Activated T-helper 2 cell treated with anti-CD3 and anti-CD28 coated beads, Interferon-gamma antibody, Interleukin-2, Interleukin-4, amounts not matched to agents 10 μg/mL and 5 μg/mL and 100 μg/mL, durations not matched to agents 14 hours and 24 hours and 36 hours (primary cell): Measurements from ENCODE around the gene PNPLA2. TPM values are rescaled to one million over a fixed set of nuclear protein-coding genes. Genes with fewer than 3 reads are reported as not detected.

ENCODE experiments used
- DNase-seq: peaks from one replicate; pipeline ENCODE4 v3.0.0; 2021; ENCODE audit warnings: low spot score
- H3K27ac Mint-ChIP-seq: one replicate; pipeline ENCODE4 v1.8.0; 2021; ENCODE audit warnings: mixed read lengths
- H3K27me3 Mint-ChIP-seq: one replicate; pipeline ENCODE4 v1.8.0; 2021; ENCODE audit warnings: low read depth, mixed read lengths
- H3K36me3 Mint-ChIP-seq: one replicate; pipeline ENCODE4 v1.8.0; 2021; ENCODE audit warnings: low read depth, mixed read lengths
- H3K4me1 Mint-ChIP-seq: one replicate; pipeline ENCODE4 v1.8.0; 2021; ENCODE audit warnings: low read depth, mixed read lengths
- H3K4me3 Mint-ChIP-seq: one replicate; pipeline ENCODE4 v1.8.0; 2021; ENCODE audit warnings: low read depth, mild to moderate bottlenecking, moderate library complexity, mixed read lengths
- H3K9me3 Mint-ChIP-seq: one replicate; pipeline ENCODE4 v1.8.0; 2021; ENCODE audit warnings: mixed read lengths
- intact Hi-C: fragments of 100-400 bp; cut with micrococcal nuclease; formaldehyde crosslinking; loops from one replicate; pipeline ENCODE4 v1.15.1; 2023
- total RNA-seq: library from RNA; stranded (reverse); gene quantifications from 2 replicates; pipeline ENCODE4 v1.2.3, GENCODE V29; 2022

The PNPLA2 gene
- total RNA-seq, 1 donor from 2014 or later: 56.1 TPM

GRCh38 chr11:836274-836673, 17.6 kb downstream of the PNPLA2 start:
- Mint-ChIP-seq H3K36me3 (peaks cover 25% of the 10 kb centered on the region), H3K27me3 (peaks cover 6% of the 10 kb centered on the region), H3K4me3 (no peak overlapping the region), H3K9me3 (no peaks in the 10 kb centered on the region), H3K4me1 (peaks cover 16% of the 10 kb centered on the region), H3K27ac (no peak overlapping the region)
- no peak for DNase-seq
- intact Hi-C loops: no loop called here

GRCh38 chr11:836700-837099, 18.0 kb downstream of the PNPLA2 start:
- peaks cover 3% of the 10 kb centered on the region for H3K27me3 Mint-ChIP-seq
- peaks cover 25% of the 10 kb centered on the region for H3K36me3 Mint-ChIP-seq
- H3K4me3 Mint-ChIP-seq: no peak overlapping the region
- DNase-seq: no peak
- no peak overlapping the region for H3K27ac Mint-ChIP-seq
- intact Hi-C loops: no loop called here
- no peaks in the 10 kb centered on the region for H3K9me3 Mint-ChIP-seq
- peaks cover 17% of the 10 kb centered on the region for H3K4me1 Mint-ChIP-seq

GRCh38 chr11:837189-837989, 18.7 kb downstream of the PNPLA2 start:
- peaks cover 15% of the 10 kb centered on the region for H3K4me1 Mint-ChIP-seq
- intact Hi-C loops: no loop called here
- H3K9me3 Mint-ChIP-seq: no peaks in the 10 kb centered on the region
- H3K4me3 Mint-ChIP-seq: no peak overlapping the region
- H3K27ac Mint-ChIP-seq: no peak overlapping the region
- DNase-seq: no peak
- peaks cover 25% of the 10 kb centered on the region for H3K36me3 Mint-ChIP-seq
- no peaks in the 10 kb centered on the region for H3K27me3 Mint-ChIP-seq

GRCh38 chr11:837990-838307, 19.2 kb downstream of the PNPLA2 start:
- H3K27ac Mint-ChIP-seq: no peak overlapping the region
- peaks cover 25% of the 10 kb centered on the region for H3K36me3 Mint-ChIP-seq
- no peak overlapping the region for H3K4me3 Mint-ChIP-seq
- peaks cover 15% of the 10 kb centered on the region for H3K4me1 Mint-ChIP-seq
- no peaks in the 10 kb centered on the region for H3K9me3 Mint-ChIP-seq
- intact Hi-C loops: no loop called here
- H3K27me3 Mint-ChIP-seq: no peaks in the 10 kb centered on the region
- DNase-seq: no peak

- Mint-ChIP-seq H3K27ac (no peak overlapping the region), H3K4me3 (no peak overlapping the region), H3K4me1 (peaks cover 15% of the 10 kb centered on the region), H3K9me3 (no peaks in the 10 kb centered on the region), H3K27me3 (no peaks in the 10 kb centered on the region), H3K36me3 (peaks cover 25% of the 10 kb centered on the region)
- intact Hi-C loops: no loop called here
- DNase-seq: no peak
Measured at GRCh38 chr11:838441-839279, 19.9 kb downstream of the PNPLA2 start.

GRCh38 chr11:839280-839623, 20.5 kb downstream of the PNPLA2 start:
- H3K4me3 Mint-ChIP-seq: no peak overlapping the region
- H3K27me3 Mint-ChIP-seq: no peaks in the 10 kb centered on the region
- intact Hi-C loops: no loop called here
- peaks cover 25% of the 10 kb centered on the region for H3K36me3 Mint-ChIP-seq
- H3K27ac Mint-ChIP-seq: no peak overlapping the region
- H3K4me1 Mint-ChIP-seq: peaks cover 11% of the 10 kb centered on the region
- no peak for DNase-seq
- H3K9me3 Mint-ChIP-seq: no peaks in the 10 kb centered on the region

- H3K36me3 Mint-ChIP-seq: peaks cover 25% of the 10 kb centered on the region
- H3K4me3 Mint-ChIP-seq: peak overlapping the region; percentile 86
- intact Hi-C loops: loop anchor here (5.0 kb wide), 1 partner anchor 72 kb away; the partner anchor contains the start of gene CHID1
- no peak for DNase-seq
- H3K27me3 Mint-ChIP-seq: peaks cover 1% of the 10 kb centered on the region
- no peak overlapping the region for H3K27ac Mint-ChIP-seq
- peaks cover 11% of the 10 kb centered on the region for H3K4me1 Mint-ChIP-seq
- no peaks in the 10 kb centered on the region for H3K9me3 Mint-ChIP-seq
Measured at GRCh38 chr11:839875-840617, 21.3 kb downstream of the PNPLA2 start.

GRCh38 chr11:841981-842369, 23.3 kb downstream of the PNPLA2 start:
- Mint-ChIP-seq H3K4me3 (peak overlapping the region; percentile 86), H3K36me3 (peaks cover 25% of the 10 kb centered on the region), H3K27me3 (peaks cover 1% of the 10 kb centered on the region), H3K27ac (peak overlapping the region; percentile 81), H3K4me1 (peaks cover 11% of the 10 kb centered on the region), H3K9me3 (no peaks in the 10 kb centered on the region)
- intact Hi-C loops: loop anchor here (1.0 to 5.0 kb wide), 2 partner anchors 9 to 70 kb away; partner anchors contain the start of gene CHID1
- DNase-seq: no peak

GRCh38 chr11:842370-843002, 23.8 kb downstream of the PNPLA2 start, which contains the start of the genes POLR2L and TSPAN4:
Gene POLR2L, minus strand, starts transcription at chr11:842529. Its CDS starts 21 bp downstream, at chr11:842508.
Gene TSPAN4, plus strand, starts transcription at chr11:842852. Its CDS starts 7,453 bp downstream, at chr11:850305.
- H3K27me3 Mint-ChIP-seq: peaks cover 1% of the 10 kb centered on the region
- peak within 1 kb of the TSS; percentile 81 for H3K27ac Mint-ChIP-seq
- intact Hi-C loops: loop anchor here (1.0 to 5.0 kb wide), 2 partner anchors 9 to 70 kb away; partner anchors contain the start of gene CHID1
- H3K4me3 Mint-ChIP-seq: peak within 1 kb of the TSS; percentile 86
- no peaks in the 10 kb centered on the region for H3K9me3 Mint-ChIP-seq
- peaks cover 11% of the 10 kb centered on the region for H3K4me1 Mint-ChIP-seq
- DNase-seq: peak; percentile 84
- peaks cover 23% of the 10 kb centered on the region for H3K36me3 Mint-ChIP-seq

- H3K27me3 Mint-ChIP-seq: peaks cover 1% of the 10 kb centered on the region
- DNase-seq: no peak
- peaks cover 22% of the 10 kb centered on the region for H3K36me3 Mint-ChIP-seq
- H3K27ac Mint-ChIP-seq: no peak overlapping the region
- H3K4me1 Mint-ChIP-seq: peaks cover 11% of the 10 kb centered on the region
- intact Hi-C loops: loop anchor here (5.0 kb wide), 1 partner anchor 69 kb away; the partner anchor contains the start of gene CHID1
- peak overlapping the region; percentile 77 for H3K4me3 Mint-ChIP-seq
- no peaks in the 10 kb centered on the region for H3K9me3 Mint-ChIP-seq
Measured at GRCh38 chr11:843086-843734, 24.5 kb downstream of the PNPLA2 start.

GRCh38 chr11:843818-844692, 25.3 kb downstream of the PNPLA2 start:
- Mint-ChIP-seq H3K4me3 (peak overlapping the region; percentile 77), H3K27me3 (peaks cover 1% of the 10 kb centered on the region), H3K27ac (peak overlapping the region; percentile 38), H3K4me1 (peaks cover 14% of the 10 kb centered on the region), H3K36me3 (peaks cover 15% of the 10 kb centered on the region), H3K9me3 (no peaks in the 10 kb centered on the region)
- DNase-seq: no peak
- intact Hi-C loops: loop anchor here (5.0 kb wide), 1 partner anchor 68 kb away; the partner anchor contains the start of gene CHID1
